ENCODE data around the gene LMX1B.

- no peak for TF ChIP-seq CTCF (conservative IDR thresholded peaks at IDR 0.05 in 1 of 2, IDR thresholded peaks at IDR 0.05 in 1 of 2; ENCODE audit: extremely low read depth in 1 of 2, insufficient read depth in 1 of 2, low read depth in 1 of 2, low read length in 2 of 2)
- no peak for TF ChIP-seq EZH2 (IDR thresholded peaks at IDR 0.05; ENCODE audit: borderline replicate concordance, low read length)
Observed at GRCh38 chr9:126617823-126618165, 4.1 kb downstream of the LMX1B start.

Data from mammary epithelial cell (primary cell).